Transverse colon (tissue), 4 donors: ENCODE data around the gene LRP1B. TPM values are rescaled to one million over a fixed set of nuclear protein-coding genes. Genes with fewer than 3 reads are reported as not detected.

Experiments
- DNase-seq: peaks from one replicate; pipeline ENCODE4 v3.0.0-alpha.2; 2019
- H3K27ac ChIP-seq, 4 donors: fragments of 200-600 bp; sonication (generic); 2 replicates each; pipeline ENCODE4 v1.5.1; 2016 to 2018; ENCODE audit warnings: inconsistent platforms in 4 of 4
- H3K27me3 ChIP-seq: fragments of 200-600 bp; sonication (generic); 2 replicates; pipeline ENCODE4 v1.5.1; 2017; ENCODE audit warnings: inconsistent platforms
- H3K36me3 ChIP-seq, 4 donors: fragments of 200-600 bp; sonication (generic); 2 replicates each; pipeline ENCODE4 v1.5.1; 2017 to 2019; ENCODE audit warnings: inconsistent platforms in 4 of 4
- H3K4me1 ChIP-seq, 4 donors: fragments of 200-600 bp; sonication (generic); 2 replicates each; pipeline ENCODE4 v1.5.1; 2017 to 2020; ENCODE audit warnings: inconsistent platforms in 4 of 4
- H3K4me3 ChIP-seq, 4 donors: fragments of 200-600 bp; sonication (generic); 1 replicate in 1 of 4; 2 replicates in 3 of 4; pipeline versions ENCODE4 v1.5.1 to v1.6.1; 2017 to 2019; ENCODE audit warnings: inconsistent platforms in 4 of 4
- H3K9me3 ChIP-seq, 2 donors: fragments of 200-600 bp; sonication (generic); 2 replicates each; pipeline ENCODE4 v1.5.1; 2017 to 2019; ENCODE audit warnings: inconsistent platforms in 2 of 2
- EP300 ChIP-seq: sonication (generic); formaldehyde crosslinking; IDR thresholded peaks from one replicate; pipeline ENCODE4 v1.6.1; 2017; ENCODE audit warnings: antibody characterized with exemption, low read depth
- POLR2A ChIP-seq: fragments of 450-650 bp; IDR thresholded peaks from one replicate; pipeline ENCODE4 v1.6.1; 2016; ENCODE audit warnings: antibody characterized with exemption, mild to moderate bottlenecking, moderate library complexity
- POLR2AphosphoS5 ChIP-seq, 3 donors: sonication (generic); formaldehyde crosslinking; IDR thresholded peaks; one replicate each; pipeline ENCODE4 v1.6.1; 2016; ENCODE audit warnings: antibody characterized with exemption in 3 of 3
- WGBS, 2 donors: methylation state at CpG; one replicate each; pipeline ENCODE4 v1.1.5; 2018; ENCODE audit warnings: low coverage in 1 of 2; 5-methylcytosine and 5-hydroxymethylcytosine counted together
- in situ Hi-C, 4 donors: fragments of 200-750 bp; cut with MboI; loops; one replicate each; pipeline versions ENCODE4 v1.15.0 to v1.15.1; 2017; ENCODE audit warnings: low sequenced_read_pairs in 3 of 4, low pct_ligation_motif_present in 1 of 4, low pct_unique_long_range_greater_than_20kb in 1 of 4
- intact Hi-C: fragments of 100-400 bp; cut with DNase I; formaldehyde crosslinking; loops from one replicate; pipeline ENCODE4 v1.15.1; 2023; ENCODE audit warnings: low total_unique reads
- total RNA-seq, 4 donors: library from RNA; depleted of rRNA; stranded (reverse); fragments of >200 nt; gene quantifications; one replicate each; pipeline ENCODE4 v1.1.0, GENCODE V29; 2016
- TF ChIP-seq, protein P1 (sequence below), 5 experiments: fragments of 200-600 bp in 3 of 5; fragments of 450-650 bp in 2 of 5; sonication (generic) in 3 of 5; IDR thresholded peaks; 1 replicate in 2 of 5; 2 replicates in 3 of 5; pipeline ENCODE4 v1.5.1; 2016 to 2017; ENCODE audit warnings: antibody characterized with exemption in 5 of 5, inconsistent platforms in 3 of 5, mild to moderate bottlenecking in 2 of 5, moderate library complexity in 1 of 5

Gene LRP1B
- total RNA-seq, 4 donors from 2014 or later, result 0.48 to 5.4 (median 0.82) TPM; not detected in 1

DNA sequence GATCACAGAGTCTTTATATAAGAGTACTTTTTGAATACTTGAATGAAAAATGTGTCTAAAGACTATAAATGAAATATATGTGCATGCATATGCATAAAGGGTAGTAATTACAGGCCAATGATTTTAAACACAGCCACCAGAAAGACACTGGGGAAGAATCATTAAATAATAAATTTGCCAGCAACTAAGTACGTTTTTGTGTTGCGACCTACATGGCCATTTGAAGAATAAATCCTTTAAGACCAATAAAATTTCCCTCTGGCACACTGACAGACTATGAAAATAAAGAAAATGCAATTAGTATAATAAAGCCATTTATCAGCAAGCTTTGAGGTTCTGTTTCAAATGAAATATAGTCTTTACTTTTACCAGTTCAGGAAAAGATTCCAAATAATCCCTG lies 1413.3 kb downstream of the LRP1B start:
- in situ Hi-C loops, result no loop called here
- intact Hi-C loops, result no loop called here

DNA sequence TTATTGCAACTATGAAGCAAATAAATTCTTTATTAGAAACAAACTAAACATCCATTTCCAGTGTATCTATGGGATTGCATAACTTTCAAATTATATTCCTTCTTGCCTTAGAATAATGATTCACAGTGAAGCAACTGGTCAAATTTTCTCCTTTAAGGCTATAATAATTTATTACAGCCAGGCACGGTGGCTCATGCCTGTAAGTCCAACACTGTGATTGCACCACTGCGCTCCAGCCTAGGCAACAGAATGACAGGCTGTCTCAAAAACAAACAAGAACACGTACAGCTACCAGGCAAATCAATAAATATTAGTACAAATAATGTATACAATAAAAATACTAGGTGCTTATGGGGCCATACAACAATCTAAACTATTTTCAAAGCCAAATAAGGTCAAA lies 1416.2 kb downstream of the LRP1B start:
- Histone ChIP-seq H3K4me1 (no peaks in the 10 kb centered on the region), H3K27me3 (no peaks in the 10 kb centered on the region), H3K9me3 (no peaks in the 10 kb centered on the region), H3K4me3 (no peak overlapping the region), H3K36me3 (no peaks in the 10 kb centered on the region), H3K27ac (no peak overlapping the region)
- intact Hi-C loops, result no loop called here
- in situ Hi-C loops, result no loop called here
- TF ChIP-seq POLR2A, result no peak
- no peak for TF ChIP-seq EP300
- TF ChIP-seq, protein P1, sequence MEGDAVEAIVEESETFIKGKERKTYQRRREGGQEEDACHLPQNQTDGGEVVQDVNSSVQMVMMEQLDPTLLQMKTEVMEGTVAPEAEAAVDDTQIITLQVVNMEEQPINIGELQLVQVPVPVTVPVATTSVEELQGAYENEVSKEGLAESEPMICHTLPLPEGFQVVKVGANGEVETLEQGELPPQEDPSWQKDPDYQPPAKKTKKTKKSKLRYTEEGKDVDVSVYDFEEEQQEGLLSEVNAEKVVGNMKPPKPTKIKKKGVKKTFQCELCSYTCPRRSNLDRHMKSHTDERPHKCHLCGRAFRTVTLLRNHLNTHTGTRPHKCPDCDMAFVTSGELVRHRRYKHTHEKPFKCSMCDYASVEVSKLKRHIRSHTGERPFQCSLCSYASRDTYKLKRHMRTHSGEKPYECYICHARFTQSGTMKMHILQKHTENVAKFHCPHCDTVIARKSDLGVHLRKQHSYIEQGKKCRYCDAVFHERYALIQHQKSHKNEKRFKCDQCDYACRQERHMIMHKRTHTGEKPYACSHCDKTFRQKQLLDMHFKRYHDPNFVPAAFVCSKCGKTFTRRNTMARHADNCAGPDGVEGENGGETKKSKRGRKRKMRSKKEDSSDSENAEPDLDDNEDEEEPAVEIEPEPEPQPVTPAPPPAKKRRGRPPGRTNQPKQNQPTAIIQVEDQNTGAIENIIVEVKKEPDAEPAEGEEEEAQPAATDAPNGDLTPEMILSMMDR (IDR thresholded peaks at IDR 0.05), result no peak
- TF ChIP-seq POLR2AphosphoS5 (IDR thresholded peaks at IDR 0.05), result no peak
- DNase-seq, result no peak
- WGBS, 2 donors, result 61 to 80% methylated on average over 1 to 3 of the region's 3 CpGs

More for the DNA sequence above, 1413.3 kb downstream of the LRP1B start:
- 56 to 63% methylated on average over 2 of the region's 2 CpGs for WGBS, 2 donors
- no peak for DNase-seq
- H3K9me3 ChIP-seq, result no peaks in the 10 kb centered on the region
- H3K27ac ChIP-seq, result no peak overlapping the region
- no peaks in the 10 kb centered on the region for H3K4me1 ChIP-seq
- no peaks in the 10 kb centered on the region for H3K36me3 ChIP-seq
- H3K4me3 ChIP-seq, result no peak overlapping the region
- H3K27me3 ChIP-seq, result no peaks in the 10 kb centered on the region
- TF ChIP-seq, protein P1 (IDR thresholded peaks at IDR 0.05), result no peak
- TF ChIP-seq POLR2A (no peak), EP300 (no peak), POLR2AphosphoS5 (IDR thresholded peaks at IDR 0.05) (no peak)

- WGBS, 2 donors, result 47 to 57% methylated on average over 3 of the region's 3 CpGs
- in situ Hi-C loops (no loop called here), intact Hi-C loops (no loop called here)
- no peak for DNase-seq
- H3K9me3 ChIP-seq, result no peaks in the 10 kb centered on the region
- TF ChIP-seq, protein P1 (IDR thresholded peaks at IDR 0.05), result no peak
- no peak for TF ChIP-seq POLR2A
- TF ChIP-seq POLR2AphosphoS5 (IDR thresholded peaks at IDR 0.05), result no peak
- TF ChIP-seq EP300, result no peak
- H3K4me1 ChIP-seq, result no peaks in the 10 kb centered on the region
- no peak overlapping the region for H3K4me3 ChIP-seq
- H3K27me3 ChIP-seq, result no peaks in the 10 kb centered on the region
- no peak overlapping the region for H3K27ac ChIP-seq
- H3K36me3 ChIP-seq, result no peaks in the 10 kb centered on the region
Observed at GRCh38 chr2:140711867-140712266, 1418.9 kb downstream of the LRP1B start.

DNA sequence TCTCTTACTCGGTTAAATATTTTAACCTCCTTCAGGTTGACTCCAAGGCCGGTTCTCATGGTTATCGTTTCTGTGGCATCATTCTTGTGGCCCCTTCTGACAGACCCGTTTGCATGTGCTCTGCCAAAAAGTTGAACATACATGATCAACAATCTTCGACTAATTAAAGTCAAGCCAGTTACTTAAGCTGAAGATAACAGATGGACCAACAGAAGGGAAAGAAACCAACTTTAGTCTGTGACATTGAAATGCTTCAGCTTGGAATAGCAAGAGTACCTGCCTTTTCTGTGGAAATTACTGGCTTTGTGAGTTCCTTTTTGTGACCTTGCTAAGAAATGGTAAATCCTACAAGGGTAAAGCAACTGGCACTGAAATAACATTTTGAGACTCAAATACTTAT lies 1429.1 kb downstream of the LRP1B start:
- Histone ChIP-seq H3K27ac (no peak overlapping the region), H3K4me3 (no peak overlapping the region), H3K9me3 (no peaks in the 10 kb centered on the region), H3K4me1 (no peaks in the 10 kb centered on the region), H3K36me3 (no peaks in the 10 kb centered on the region), H3K27me3 (no peaks in the 10 kb centered on the region)
- WGBS, 2 donors, result 86 to 87% methylated on average over 4 to 5 of the region's 5 CpGs
- TF ChIP-seq, protein P1 (IDR thresholded peaks at IDR 0.05), result no peak
- TF ChIP-seq POLR2AphosphoS5 (IDR thresholded peaks at IDR 0.05) (no peak), EP300 (no peak), POLR2A (no peak)
- in situ Hi-C loops (no loop called here), intact Hi-C loops (no loop called here)
- DNase-seq, result no peak
